NT2/D1 (cell line): ENCODE data around the gene EPHA3.

ENCODE experiments used
- DNase-seq: peaks from one replicate; pipeline ENCODE4 v3.0.0-alpha.2; 2011; ENCODE audit warnings: low read depth, low spot score
- H3K27me3 ChIP-seq: 2 replicates; pipeline ENCODE4 v1.6.0; 2011; ENCODE audit warnings: mild to moderate bottlenecking; ENCODE audit not compliant: insufficient read length, insufficient read depth
- H3K36me3 ChIP-seq: 2 replicates; pipeline ENCODE4 v1.6.1; 2011; ENCODE audit warnings: mild to moderate bottlenecking, low read length, mixed read lengths; ENCODE audit not compliant: insufficient read depth, insufficient read length
- H3K4me1 ChIP-seq: 2 replicates; pipeline ENCODE4 v1.5.1; 2011; ENCODE audit not compliant: insufficient read depth, insufficient read length
- H3K4me3 ChIP-seq: 2 replicates; pipeline ENCODE4 v1.5.1; 2011; ENCODE audit warnings: low read depth; ENCODE audit not compliant: insufficient read length
- H3K9ac ChIP-seq: 2 replicates; pipeline ENCODE4 v1.6.0; 2011; ENCODE audit warnings: low read depth; ENCODE audit not compliant: insufficient read length
- H3K9me3 ChIP-seq: 2 replicates; pipeline ENCODE4 v1.5.1; 2011; ENCODE audit warnings: mild to moderate bottlenecking, low read length; ENCODE audit not compliant: insufficient read depth
- SUZ12 ChIP-seq: IDR thresholded peaks from 2 replicates; pipeline ENCODE4 v1.6.1; 2011; ENCODE audit not compliant: insufficient read length, insufficient read depth; ENCODE audit errors: extremely low read depth
- YY1 ChIP-seq: IDR thresholded peaks from 2 replicates; pipeline ENCODE4 v1.6.1; 2011; ENCODE audit not compliant: insufficient read length, insufficient read depth
- ZNF274 ChIP-seq: IDR thresholded peaks from 2 replicates; pipeline ENCODE4 v1.6.1; 2011; ENCODE audit warnings: mild to moderate bottlenecking, low read depth, low read length

The EPHA3 gene

GRCh38 chr3:89472101-89472500 lies 364.7 kb downstream of the EPHA3 start:
- H3K9me3 ChIP-seq: no peaks in the 10 kb centered on the region; the same call in 1 of the 2 replicates
- no peak overlapping the region for H3K4me3 ChIP-seq
- H3K36me3 ChIP-seq: no peaks in the 10 kb centered on the region
- no peak overlapping the region for H3K9ac ChIP-seq
- no peak for TF ChIP-seq YY1
- TF ChIP-seq ZNF274: no peak
- no peak for TF ChIP-seq SUZ12
- no peaks in the 10 kb centered on the region for H3K27me3 ChIP-seq
- no peaks in the 10 kb centered on the region for H3K4me1 ChIP-seq
- DNase-seq: no peak

- H3K27me3 ChIP-seq: no peaks in the 10 kb centered on the region
Measured at GRCh38 chr3:89474333-89475130, 367.1 kb downstream of the EPHA3 start.

GRCh38 chr3:89488800-89489580 lies 381.6 kb downstream of the EPHA3 start:
- Histone ChIP-seq H3K36me3 (no peaks in the 10 kb centered on the region), H3K4me1 (no peaks in the 10 kb centered on the region), H3K27me3 (no peaks in the 10 kb centered on the region), H3K9me3 (peaks cover 5% of the 10 kb centered on the region; the same call in 1 of the 2 replicates), H3K9ac (no peak overlapping the region), H3K4me3 (no peak overlapping the region)
- TF ChIP-seq YY1 (no peak), SUZ12 (no peak), ZNF274 (no peak)
- DNase-seq: no peak

More at GRCh38 chr3:89474333-89475130, 367.1 kb downstream of the EPHA3 start:
- no peak for DNase-seq
- H3K36me3 ChIP-seq: no peaks in the 10 kb centered on the region
- H3K9me3 ChIP-seq: no peaks in the 10 kb centered on the region
- no peak for TF ChIP-seq ZNF274
- TF ChIP-seq SUZ12: no peak
- no peak for TF ChIP-seq YY1
- H3K4me1 ChIP-seq: no peaks in the 10 kb centered on the region
- H3K4me3 ChIP-seq: no peak overlapping the region
- H3K9ac ChIP-seq: no peak overlapping the region

- no peak for DNase-seq
- Histone ChIP-seq H3K4me3 (no peak overlapping the region), H3K4me1 (no peaks in the 10 kb centered on the region), H3K9ac (no peak overlapping the region), H3K9me3 (peaks cover 5% of the 10 kb centered on the region; the same call in 1 of the 2 replicates), H3K27me3 (no peaks in the 10 kb centered on the region), H3K36me3 (no peaks in the 10 kb centered on the region)
- TF ChIP-seq ZNF274 (no peak), SUZ12 (no peak)
Measured at GRCh38 chr3:89490129-89490528, 382.7 kb downstream of the EPHA3 start.

- DNase-seq: no peak
- no peak for TF ChIP-seq YY1
- no peak for TF ChIP-seq ZNF274
- TF ChIP-seq SUZ12: no peak
- H3K9ac ChIP-seq: no peak overlapping the region
- no peak overlapping the region for H3K4me3 ChIP-seq
- H3K9me3 ChIP-seq: no peaks in the 10 kb centered on the region
- H3K4me1 ChIP-seq: no peaks in the 10 kb centered on the region
- H3K36me3 ChIP-seq: no peaks in the 10 kb centered on the region
- no peaks in the 10 kb centered on the region for H3K27me3 ChIP-seq
Measured at GRCh38 chr3:89494734-89495133, 387.3 kb downstream of the EPHA3 start.

GRCh38 chr3:89503891-89504391 lies 396.5 kb downstream of the EPHA3 start:
- H3K9me3 ChIP-seq: no peaks in the 10 kb centered on the region
- DNase-seq: no peak
- H3K4me1 ChIP-seq: no peaks in the 10 kb centered on the region
- H3K27me3 ChIP-seq: no peaks in the 10 kb centered on the region
- TF ChIP-seq YY1: no peak
- no peak for TF ChIP-seq ZNF274
- TF ChIP-seq SUZ12: no peak
- H3K4me3 ChIP-seq: no peak overlapping the region
- H3K36me3 ChIP-seq: no peaks in the 10 kb centered on the region
- no peak overlapping the region for H3K9ac ChIP-seq

GRCh38 chr3:89504432-89504831 lies 397.0 kb downstream of the EPHA3 start:
- no peaks in the 10 kb centered on the region for H3K4me1 ChIP-seq
- H3K27me3 ChIP-seq: no peaks in the 10 kb centered on the region
- no peak for DNase-seq
- TF ChIP-seq ZNF274: no peak
- TF ChIP-seq YY1: no peak
- no peak for TF ChIP-seq SUZ12
- no peak overlapping the region for H3K9ac ChIP-seq
- H3K36me3 ChIP-seq: no peaks in the 10 kb centered on the region
- no peaks in the 10 kb centered on the region for H3K9me3 ChIP-seq
- H3K4me3 ChIP-seq: no peak overlapping the region
